Measurements from ENCODE around the gene ZNF124. TPM values are rescaled to one million over a fixed set of nuclear protein-coding genes. Genes with fewer than 3 reads are reported as not detected.

The ZNF124 gene
- polyA plus RNA-seq, 2 of the 4 experiments (the other 2 are of a cell fraction), result 4.4 to 6.4 TPM

GRCh38 chr1:247115545-247115944 is 56.3 kb downstream of the ZNF124 start:
- Histone ChIP-seq H3K27ac (no peak overlapping the region), H3K4me2 (no peak overlapping the region), H3K4me3 (no peak overlapping the region), H3K4me1 (no peaks in the 10 kb centered on the region), H3K9me3 (peaks cover 37% of the 10 kb centered on the region)
- ATAC-seq, result no peak
- DNase-seq (ENCODE audit: low read depth in 1 of 2, low spot score in 1 of 2), result no peak
- ChIA-PET POLR2A (no interaction called here), CTCF (no interaction called here)
- 68% methylated on average over 3 of the region's 12 CpGs for WGBS (ENCODE audit: missing lambda C conversion rate)
- TF ChIP-seq PBX3 (IDR thresholded peaks at IDR 0.05), result no peak
- TF ChIP-seq POLR2A (IDR thresholded peaks at IDR 0.05; ENCODE audit: low read length), result no peak
- TF ChIP-seq, protein P1, sequence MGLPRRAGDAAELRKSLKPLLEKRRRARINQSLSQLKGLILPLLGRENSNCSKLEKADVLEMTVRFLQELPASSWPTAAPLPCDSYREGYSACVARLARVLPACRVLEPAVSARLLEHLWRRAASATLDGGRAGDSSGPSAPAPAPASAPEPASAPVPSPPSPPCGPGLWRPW (IDR thresholded peaks at IDR 0.05), result no peak
- TF ChIP-seq CEBPB (IDR thresholded peaks at IDR 0.05), result no peak
- no peak for TF ChIP-seq CBX8 (IDR thresholded peaks at IDR 0.05)
- no peak for TF ChIP-seq ZC3H11A (IDR thresholded peaks at IDR 0.05)
- no peak for TF ChIP-seq GATA3 (IDR thresholded peaks at IDR 0.05; ENCODE audit: borderline replicate concordance)
- no peak for TF ChIP-seq ZFP36 (IDR thresholded peaks at IDR 0.05; ENCODE audit: borderline replicate concordance, partially characterized antibody)
- no peak for TF ChIP-seq CBX2 (IDR thresholded peaks at IDR 0.05; ENCODE audit: borderline replicate concordance, low read depth)
- TF ChIP-seq NR3C1 (IDR thresholded peaks at IDR 0.05), result no peak
- no peak for FAIRE-seq

GRCh38 chr1:247115141-247115510 is 56.7 kb downstream of the ZNF124 start:
- ATAC-seq, result no peak

GRCh38 chr1:247114351-247115140 is 57.3 kb downstream of the ZNF124 start:
- TF ChIP-seq, protein P2, sequence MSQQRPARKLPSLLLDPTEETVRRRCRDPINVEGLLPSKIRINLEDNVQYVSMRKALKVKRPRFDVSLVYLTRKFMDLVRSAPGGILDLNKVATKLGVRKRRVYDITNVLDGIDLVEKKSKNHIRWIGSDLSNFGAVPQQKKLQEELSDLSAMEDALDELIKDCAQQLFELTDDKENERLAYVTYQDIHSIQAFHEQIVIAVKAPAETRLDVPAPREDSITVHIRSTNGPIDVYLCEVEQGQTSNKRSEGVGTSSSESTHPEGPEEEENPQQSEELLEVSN (IDR thresholded peaks at IDR 0.05; ENCODE audit: borderline replicate concordance, low read depth), result no peak
- TF ChIP-seq CHD2 (IDR thresholded peaks at IDR 0.05; ENCODE audit: low read length, partially characterized antibody) (no peak), ESRRA (IDR thresholded peaks at IDR 0.05; ENCODE audit: borderline replicate concordance, low read length) (no peak), CBX2 (IDR thresholded peaks at IDR 0.05; ENCODE audit: borderline replicate concordance, low read depth) (no peak), JUNB (IDR thresholded peaks at IDR 0.05) (no peak)
- CTCF ChIA-PET, result no interaction called here
- Histone ChIP-seq H3K4me2 (no peak overlapping the region), H3K9me3 (peaks cover 42% of the 10 kb centered on the region), H3K27ac (no peak overlapping the region), H3K4me3 (no peak overlapping the region), H3K4me1 (no peaks in the 10 kb centered on the region)
- 62% methylated on average over 12 of the region's 13 CpGs for WGBS (ENCODE audit: missing lambda C conversion rate)
- DNase-seq (ENCODE audit: low read depth in 1 of 2, low spot score in 1 of 2) (no peak), FAIRE-seq (no peak), ATAC-seq (no peak)
- POLR2A ChIA-PET, result no interaction called here

More at GRCh38 chr1:247115141-247115510, 56.7 kb downstream of the ZNF124 start:
- Histone ChIP-seq H3K4me2 (no peak overlapping the region), H3K4me1 (no peaks in the 10 kb centered on the region), H3K9me3 (peaks cover 38% of the 10 kb centered on the region), H3K27ac (no peak overlapping the region), H3K4me3 (no peak overlapping the region)
- TF ChIP-seq TFCP2L1 (CRISPR knock-in tag; IDR thresholded peaks at IDR 0.05) (no peak), JUN (IDR thresholded peaks at IDR 0.05) (no peak), RAD21 (conservative IDR thresholded peaks at IDR 0.05 in 1 of 2, IDR thresholded peaks at IDR 0.05 in 1 of 2) (no peak), KDM1A (IDR thresholded peaks at IDR 0.05; ENCODE audit: low read depth) (no peak)
- TF ChIP-seq, protein P3, sequence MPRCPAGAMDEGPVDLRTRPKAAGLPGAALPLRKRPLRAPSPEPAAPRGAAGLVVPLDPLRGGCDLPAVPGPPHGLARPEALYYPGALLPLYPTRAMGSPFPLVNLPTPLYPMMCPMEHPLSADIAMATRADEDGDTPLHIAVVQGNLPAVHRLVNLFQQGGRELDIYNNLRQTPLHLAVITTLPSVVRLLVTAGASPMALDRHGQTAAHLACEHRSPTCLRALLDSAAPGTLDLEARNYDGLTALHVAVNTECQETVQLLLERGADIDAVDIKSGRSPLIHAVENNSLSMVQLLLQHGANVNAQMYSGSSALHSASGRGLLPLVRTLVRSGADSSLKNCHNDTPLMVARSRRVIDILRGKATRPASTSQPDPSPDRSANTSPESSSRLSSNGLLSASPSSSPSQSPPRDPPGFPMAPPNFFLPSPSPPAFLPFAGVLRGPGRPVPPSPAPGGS (IDR thresholded peaks at IDR 0.05), result no peak
- POLR2A ChIA-PET, result no interaction called here
- DNase-seq (ENCODE audit: low read depth in 1 of 2, low spot score in 1 of 2) (no peak), FAIRE-seq (no peak)
- CTCF ChIA-PET, result no interaction called here
- WGBS (ENCODE audit: missing lambda C conversion rate), result 65% methylated on average over 7 of the region's 7 CpGs
